ENCODE data around the gene ATOSA. TPM values are rescaled to one million over a fixed set of nuclear protein-coding genes. Genes with fewer than 3 reads are reported as not detected.

ATOSA gene
- total and polyA plus RNA-seq, 2 of the 8 experiments (the other 6 are each of a cell fraction or from before 2014, with no cell fraction given), result 4.6 to 7.9 TPM

- TF ChIP-seq JUN (IDR thresholded peaks at IDR 0.05; ENCODE audit: low read depth, low read length) (no peak), SP4 (IDR thresholded peaks at IDR 0.05; ENCODE audit: low read length) (no peak), RBBP5 (IDR thresholded peaks at IDR 0.05; ENCODE audit: borderline replicate concordance, low read depth, low read length) (no peak), BACH1 (IDR thresholded peaks at IDR 0.05; ENCODE audit: low read length) (no peak)
Measured at GRCh38 chr15:52670087-52670486, 9.1 kb downstream of the ATOSA start (continued).

All from H1 (cell line).